Common myeloid progenitor, CD34-positive (primary cell): Measurements from ENCODE around the gene DPYD.

Experiments
- CTCF ChIA-PET: fragments of 350-600 bp; sonication (Branson Sonifier 250); formaldehyde crosslinking; loops from one replicate; lab custom pipeline; 2021; ENCODE audit warnings: antibody characterized with exemption; lab: Charles Lee
- POLR2A ChIA-PET: fragments of 350-600 bp; sonication (Branson Sonifier 250); formaldehyde crosslinking; loops from one replicate; lab custom pipeline; 2021; ENCODE audit warnings: antibody characterized with exemption; lab: Charles Lee
- DNase-seq, 3 donors: peaks; one replicate each; pipeline versions ENCODE4 v3.0.0 to v3.0.0-alpha.2; 2013
- H3K27ac ChIP-seq, 2 experiments: 1 replicate in 1 of 2; 2 replicates in 1 of 2; pipeline ENCODE4 v1.7.0; 2013; ENCODE audit warnings: inconsistent platforms in 2 of 2, low read length in 2 of 2, mild to moderate bottlenecking in 2 of 2, low read depth in 1 of 2, moderate library complexity in 1 of 2; ENCODE audit not compliant: severe bottlenecking in 2 of 2, insufficient read depth in 1 of 2, poor library complexity in 1 of 2
- H3K27me3 ChIP-seq, 5 experiments: replicated peaks in 2 of 5; 1 replicate in 3 of 5; 2 replicates in 2 of 5; pipeline versions ENCODE4 v1.6.1 to v1.7.0; 2013; ENCODE audit warnings: low read length in 4 of 5, mild to moderate bottlenecking in 2 of 5, moderate library complexity in 2 of 5, inconsistent platforms in 1 of 5; ENCODE audit not compliant: insufficient read depth in 5 of 5, control insufficient read depth in 4 of 5
- H3K36me3 ChIP-seq, 4 experiments: 1 replicate in 2 of 4; 2 replicates in 2 of 4; pipeline versions ENCODE4 v1.6.1 to v1.7.0; 2013; ENCODE audit warnings: low read length in 3 of 4, control low read depth in 1 of 4, mild to moderate bottlenecking in 1 of 4; ENCODE audit not compliant: control insufficient read depth in 4 of 4, insufficient read depth in 4 of 4
- H3K4me1 ChIP-seq, 4 experiments: 1 replicate in 3 of 4; 2 replicates in 1 of 4; pipeline versions ENCODE4 v1.6.1 to v1.7.1; 2013; ENCODE audit warnings: low read length in 3 of 4, mild to moderate bottlenecking in 3 of 4, control low read depth in 1 of 4, inconsistent platforms in 1 of 4, moderate library complexity in 1 of 4; ENCODE audit not compliant: control insufficient read depth in 4 of 4, insufficient read depth in 4 of 4; ENCODE audit errors: control extremely low read depth in 1 of 4
- H3K4me3 ChIP-seq, 7 experiments: 1 replicate in 4 of 7; 2 replicates in 3 of 7; pipeline versions ENCODE4 v1.5.1 to v1.7.0; 2013; ENCODE audit warnings: mild to moderate bottlenecking in 7 of 7, low read length in 6 of 7, moderate library complexity in 6 of 7, inconsistent platforms in 2 of 7, low read depth in 2 of 7, control low read depth in 1 of 7; ENCODE audit not compliant: insufficient read depth in 4 of 7, control insufficient read depth in 1 of 7; ENCODE audit errors: extremely low read depth in 1 of 7
- H3K9me3 ChIP-seq, 5 experiments: 1 replicate in 4 of 5; 2 replicates in 1 of 5; pipeline versions ENCODE4 v1.6.1 to v1.7.1; 2013; ENCODE audit warnings: low read length in 4 of 5, mild to moderate bottlenecking in 2 of 5, inconsistent platforms in 1 of 5, low read depth in 1 of 5, moderate library complexity in 1 of 5; ENCODE audit not compliant: control insufficient read depth in 4 of 5, insufficient read depth in 2 of 5; ENCODE audit errors: control extremely low read depth in 1 of 5
- WGBS: methylation state at CpG from one replicate; pipeline ENCODE4 v1.1.5; 2013; ENCODE audit not compliant: insufficient coverage; 5-methylcytosine and 5-hydroxymethylcytosine counted together

DPYD gene

GRCh38 chr1:97507863-97508262 lies 413.0 kb downstream of the DPYD start:
- no peak for DNase-seq
- ChIA-PET POLR2A (no interaction called here), CTCF (no interaction called here)
- Histone ChIP-seq H3K27me3 (no peaks in the 10 kb centered on the region), H3K36me3 (peaks cover 0 to 14% (median 6%) of the 10 kb centered on the region in 4 experiments), H3K9me3 (peaks cover 0 to 10% (median 2%) of the 10 kb centered on the region in 5 experiments), H3K4me1 (no peaks in the 10 kb centered on the region), H3K27ac (no peak overlapping the region), H3K4me3 (no peak overlapping the region)
- no CpG with 5 or more reads among the region's 1 CpG for WGBS

- WGBS: no CpG with 5 or more reads among the region's 1 CpG
Observed at GRCh38 chr1:97506368-97506767, 414.5 kb downstream of the DPYD start.

GRCh38 chr1:97505816-97506215 lies 415.0 kb downstream of the DPYD start:
- H3K9me3 ChIP-seq: peaks cover 0 to 9% (median 2%) of the 10 kb centered on the region in 5 experiments
- H3K27ac ChIP-seq: no peak overlapping the region
- DNase-seq: no peak
- no peaks in the 10 kb centered on the region for H3K4me1 ChIP-seq
- ChIA-PET CTCF (interaction anchor here (2.4 kb wide), 1 partner anchor 12 kb away, joined by 6 read pairs; no protein-coding TSS in a partner anchor), POLR2A (no interaction called here)
- H3K36me3 ChIP-seq: peaks cover 0 to 12% (median 7%) of the 10 kb centered on the region in 4 experiments
- 100% methylated on average over 1 of the region's 1 CpG for whole genome bisulfite sequencing
- H3K27me3 ChIP-seq: no peaks in the 10 kb centered on the region
- no peak overlapping the region for H3K4me3 ChIP-seq

More at GRCh38 chr1:97506368-97506767, 414.5 kb downstream of the DPYD start:
- Histone ChIP-seq H3K4me1 (no peaks in the 10 kb centered on the region), H3K27me3 (no peaks in the 10 kb centered on the region), H3K4me3 (no peak overlapping the region), H3K36me3 (peaks cover 0 to 14% (median 7%) of the 10 kb centered on the region in 4 experiments), H3K27ac (no peak overlapping the region), H3K9me3 (peaks cover 0 to 10% (median 2%) of the 10 kb centered on the region in 5 experiments)
- ChIA-PET CTCF (no interaction called here), POLR2A (no interaction called here)
- no peak for DNase-seq

DNA sequence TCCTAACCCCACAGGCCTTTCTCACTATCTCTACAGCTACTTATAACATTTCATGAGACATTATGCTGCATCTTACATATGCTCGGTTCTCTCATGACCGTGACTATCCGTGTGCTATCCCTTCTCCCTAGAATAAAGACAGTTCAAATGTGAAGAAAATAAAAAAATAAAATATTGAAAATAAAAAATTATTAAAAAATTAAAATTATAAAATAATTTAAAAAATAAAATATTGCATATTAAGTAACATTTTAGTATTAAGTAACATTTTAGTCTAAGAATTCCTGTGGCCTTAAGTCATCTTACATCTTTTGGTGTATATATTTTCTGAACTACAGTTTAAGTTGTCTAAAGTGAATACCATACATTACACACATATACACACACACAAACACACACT lies 415.5 kb downstream of the DPYD start:
- H3K36me3 ChIP-seq: peaks cover 0 to 9% (median 5%) of the 10 kb centered on the region in 4 experiments
- ChIA-PET CTCF (interaction anchor here (2.4 kb wide), 1 partner anchor 11 kb away, joined by 6 read pairs; no protein-coding TSS in a partner anchor), POLR2A (no interaction called here)
- H3K4me3 ChIP-seq: no peak overlapping the region
- no peak overlapping the region for H3K27ac ChIP-seq
- peaks cover 0 to 3% (median under 1%) of the 10 kb centered on the region in 5 experiments for H3K9me3 ChIP-seq
- WGBS: no CpG with 5 or more reads among the region's 3 CpGs
- H3K4me1 ChIP-seq: no peaks in the 10 kb centered on the region
- no peaks in the 10 kb centered on the region for H3K27me3 ChIP-seq
- no peak for DNase-seq

- CTCF ChIA-PET: no interaction called here
- 100% methylated on average over 4 of the region's 4 CpGs for WGBS
- H3K4me3 ChIP-seq: no peak overlapping the region
- H3K9me3 ChIP-seq: no peaks in the 10 kb centered on the region
- no peaks in the 10 kb centered on the region for H3K27me3 ChIP-seq
- peaks cover 0 to 9% (median 0%) of the 10 kb centered on the region in 4 experiments for H3K36me3 ChIP-seq
- no peak for DNase-seq
- POLR2A ChIA-PET: no interaction called here
- H3K27ac ChIP-seq: no peak overlapping the region
- H3K4me1 ChIP-seq: no peaks in the 10 kb centered on the region
Observed at GRCh38 chr1:97502360-97502759, 418.5 kb downstream of the DPYD start.

- WGBS: no CpG with 5 or more reads among the region's 3 CpGs
- Histone ChIP-seq H3K4me1 (no peaks in the 10 kb centered on the region), H3K27me3 (no peaks in the 10 kb centered on the region), H3K36me3 (peaks cover 0 to 9% (median 0%) of the 10 kb centered on the region in 4 experiments), H3K4me3 (no peak overlapping the region), H3K27ac (no peak overlapping the region), H3K9me3 (no peaks in the 10 kb centered on the region)
- DNase-seq: no peak
- ChIA-PET POLR2A (no interaction called here), CTCF (no interaction called here)
Observed at GRCh38 chr1:97501628-97502027, 419.2 kb downstream of the DPYD start.

DNA sequence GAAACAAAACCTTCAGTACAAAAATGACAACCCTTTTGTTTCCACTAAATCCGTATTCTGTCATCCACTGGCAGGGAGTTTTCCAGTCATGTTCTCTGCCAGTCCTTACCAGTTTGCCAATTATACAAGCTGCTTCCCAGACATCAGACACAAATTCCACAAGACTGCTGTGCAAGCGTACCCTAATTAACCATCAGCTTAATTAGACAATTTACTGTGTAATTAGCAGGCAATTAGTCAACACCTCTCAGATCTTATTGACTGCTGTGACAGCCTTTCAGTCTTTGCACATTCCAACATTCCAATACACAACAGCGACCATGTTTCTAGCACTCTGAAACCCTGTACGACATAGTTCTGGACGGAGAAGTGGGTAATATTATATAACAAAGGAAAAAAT lies 420.1 kb downstream of the DPYD start:
- Histone ChIP-seq H3K36me3 (peaks cover 0 to 9% (median 0%) of the 10 kb centered on the region in 4 experiments), H3K4me3 (no peak overlapping the region), H3K4me1 (no peaks in the 10 kb centered on the region), H3K27me3 (no peaks in the 10 kb centered on the region), H3K9me3 (no peaks in the 10 kb centered on the region), H3K27ac (no peak overlapping the region)
- 100% methylated on average over 2 of the region's 5 CpGs for WGBS
- no peak for DNase-seq
- POLR2A ChIA-PET: interaction anchor here (0.6 kb wide), 1 partner anchor 168 kb away, joined by 3 read pairs; no protein-coding TSS in a partner anchor
- CTCF ChIA-PET: no interaction called here
